ENCODE results near the gene PLXNA4.
A peak's percentile ranks its signal among the peaks of the same experiment; 100 is the strongest.

DNA sequence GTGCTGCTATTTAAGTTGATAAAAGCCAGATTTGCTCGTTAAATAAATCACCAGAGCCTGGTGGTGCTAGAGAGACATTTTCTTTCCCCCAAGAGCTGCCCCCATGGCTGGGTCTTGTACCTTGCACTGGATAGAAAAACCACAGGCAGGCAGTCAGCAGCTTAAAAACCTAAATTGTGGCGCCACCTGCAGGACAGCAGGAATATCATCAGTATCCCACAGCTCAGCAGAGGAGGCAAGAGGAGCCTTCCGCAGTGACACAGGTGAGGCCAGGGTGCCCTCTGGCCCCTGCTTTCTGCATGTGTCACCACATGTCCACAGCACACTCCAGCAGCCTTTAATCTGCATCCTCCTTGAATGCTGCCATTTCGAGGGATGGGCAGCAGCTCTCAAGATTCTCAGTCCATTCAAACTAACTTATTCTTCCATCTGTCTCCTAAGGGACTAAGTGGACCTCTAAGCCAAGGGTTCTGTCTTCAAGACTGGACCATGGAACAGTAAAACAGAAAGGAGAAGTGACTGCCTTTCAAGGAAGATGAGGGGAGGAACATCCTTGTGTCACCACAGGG, 4.5 kb upstream of the PLXNA4 start:
- TF ChIP-seq, protein P1, sequence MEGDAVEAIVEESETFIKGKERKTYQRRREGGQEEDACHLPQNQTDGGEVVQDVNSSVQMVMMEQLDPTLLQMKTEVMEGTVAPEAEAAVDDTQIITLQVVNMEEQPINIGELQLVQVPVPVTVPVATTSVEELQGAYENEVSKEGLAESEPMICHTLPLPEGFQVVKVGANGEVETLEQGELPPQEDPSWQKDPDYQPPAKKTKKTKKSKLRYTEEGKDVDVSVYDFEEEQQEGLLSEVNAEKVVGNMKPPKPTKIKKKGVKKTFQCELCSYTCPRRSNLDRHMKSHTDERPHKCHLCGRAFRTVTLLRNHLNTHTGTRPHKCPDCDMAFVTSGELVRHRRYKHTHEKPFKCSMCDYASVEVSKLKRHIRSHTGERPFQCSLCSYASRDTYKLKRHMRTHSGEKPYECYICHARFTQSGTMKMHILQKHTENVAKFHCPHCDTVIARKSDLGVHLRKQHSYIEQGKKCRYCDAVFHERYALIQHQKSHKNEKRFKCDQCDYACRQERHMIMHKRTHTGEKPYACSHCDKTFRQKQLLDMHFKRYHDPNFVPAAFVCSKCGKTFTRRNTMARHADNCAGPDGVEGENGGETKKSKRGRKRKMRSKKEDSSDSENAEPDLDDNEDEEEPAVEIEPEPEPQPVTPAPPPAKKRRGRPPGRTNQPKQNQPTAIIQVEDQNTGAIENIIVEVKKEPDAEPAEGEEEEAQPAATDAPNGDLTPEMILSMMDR (IDR thresholded peaks at IDR 0.05; ENCODE audit: low read length), result peak; percentile 96
- no peak for TF ChIP-seq EZH2 (IDR thresholded peaks at IDR 0.05; ENCODE audit: borderline replicate concordance, low read length)
